Measurements from ENCODE around the gene JARID2. TPM values are rescaled to one million over a fixed set of nuclear protein-coding genes. Genes with fewer than 3 reads are reported as not detected.

JARID2 gene
- total and polyA plus RNA-seq, 10 of the 15 experiments (the other 5 are each of a cell fraction or from before 2014, with no cell fraction given), result 4.2 to 21.6 (median 11.7) TPM

DNA sequence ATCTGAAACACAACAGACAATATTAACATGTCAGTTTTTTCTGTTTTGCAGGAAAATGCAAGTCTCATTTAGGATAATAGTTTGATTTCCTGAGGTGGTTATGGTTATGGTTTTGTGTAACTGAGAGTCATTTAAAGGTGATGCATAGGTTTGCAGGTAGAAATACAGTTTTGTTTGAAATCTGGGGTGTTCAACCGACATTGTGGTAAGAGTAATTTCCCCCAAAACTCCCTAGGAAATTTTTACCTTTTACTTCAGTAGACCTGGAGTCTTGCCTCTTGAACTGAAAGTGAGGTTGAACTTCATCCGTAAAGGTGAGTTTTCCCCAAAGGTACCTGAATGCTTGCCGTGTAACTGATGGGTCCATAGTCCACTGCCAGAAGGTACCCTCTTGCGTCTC is 71.4 kb downstream of the JARID2 start:
- ChIA-PET CTCF (interaction anchor here (0.7 to 5.1 kb wide), 8 partner anchors 9 to 72 kb away, joined by 3 to 15 read pairs (median 4); no protein-coding TSS in a partner anchor), POLR2A (interaction anchor here (0.6 to 2.2 kb wide), 6 partner anchors 8 to 71 kb away, joined by 3 to 9 read pairs (median 5); no protein-coding TSS in a partner anchor), RAD21 (ENCODE audit: unreplicated experiment) (interaction anchor here (1.0 to 7.3 kb wide), 9 partner anchors 8 to 104 kb away, joined by 3 to 66 read pairs (median 5); no protein-coding TSS in a partner anchor), SMC1A (ENCODE audit: uncharacterized antibody, unreplicated experiment) (interaction anchor here (0.6 to 13.2 kb wide), 10 partner anchors 10 to 586 kb away, joined by 3 to 301 read pairs (median 4); no protein-coding TSS in a partner anchor)
- ATAC-seq, result peak; percentile 7
- intact Hi-C loops (cut with micrococcal nuclease; ENCODE audit: unreplicated experiment), result no loop called here
- Histone ChIP-seq H3K27ac (ENCODE audit: control insufficient read depth, insufficient read depth) (peak overlapping the region; percentile 82), H3K79me2 (ENCODE audit: control insufficient read depth, insufficient read depth, low read length) (peaks cover 99% of the 10 kb centered on the region), H3K4me2 (ENCODE audit: control insufficient read depth, insufficient read depth) (peak overlapping the region; percentile 99), H3K4me3 (0 out of 2 replicates have a peak overlapping the region, but pooled peaks have one; percentile 44), H3K9ac (ENCODE audit: control insufficient read depth, insufficient read depth, low read length) (peak overlapping the region; percentile 49; the same call in 1 of the 2 replicates), H3K27me3 (replicated peaks in 1 of 2; ENCODE audit: control insufficient read depth in 2 of 2, insufficient read depth in 2 of 2, low read length in 1 of 2) (no peaks in the 10 kb centered on the region), H3K36me3 (ENCODE audit: control insufficient read depth in 2 of 2, insufficient read depth in 2 of 2, low read length in 1 of 2) (no peaks in the 10 kb centered on the region; a peak in 1 of 4 replicates), H4K20me1 (ENCODE audit: control insufficient read depth, insufficient read depth) (no peaks in the 10 kb centered on the region), H3K4me1 (ENCODE audit: control insufficient read depth, insufficient read depth, low read length) (peaks cover 73% of the 10 kb centered on the region), H3K9me3 (replicated peaks; ENCODE audit: control insufficient read depth, insufficient read depth, low read length) (no peaks in the 10 kb centered on the region; the same call in 2 of the 3 replicates), H2AFZ (ENCODE audit: control insufficient read depth, low read depth, low read length) (peak overlapping the region; percentile 27; the same call in 1 of the 2 replicates)
- 46% methylated on average over 4 of the region's 4 CpGs for WGBS (ENCODE audit: insufficient coverage, insufficient replicate concordance, low lambda C conversion rate, missing lambda C conversion rate)
- DNase-seq (ENCODE audit: low read depth, low spot score), result no peak
- in situ Hi-C loops (cut with MboI), result no loop called here
- BruUV-seq (replicated peaks), result no TSS peak
- FAIRE-seq, result no peak
- peak; percentile 46 for TF ChIP-seq RELA (IDR thresholded peaks at IDR 0.05; ENCODE audit: borderline replicate concordance, partially characterized antibody)
- TF ChIP-seq ZNF274 (IDR thresholded peaks at IDR 0.05; ENCODE audit: insufficient read depth, insufficient read length), result no peak
- no peak for TF ChIP-seq BHLHE40 (IDR thresholded peaks at IDR 0.05; ENCODE audit: borderline replicate concordance in 1 of 2, low read depth in 2 of 2, low read length in 1 of 2)
- TF ChIP-seq JUNB (IDR thresholded peaks at IDR 0.05), result 0 out of 2 replicates have a peak, but pooled peaks have one; percentile 17
- no peak for TF ChIP-seq ZNF687 (IDR thresholded peaks at IDR 0.05)
- no peak for TF ChIP-seq ZNF384 (IDR thresholded peaks at IDR 0.05; ENCODE audit: borderline replicate concordance, low read depth, low read length)
- TF ChIP-seq, protein P1, sequence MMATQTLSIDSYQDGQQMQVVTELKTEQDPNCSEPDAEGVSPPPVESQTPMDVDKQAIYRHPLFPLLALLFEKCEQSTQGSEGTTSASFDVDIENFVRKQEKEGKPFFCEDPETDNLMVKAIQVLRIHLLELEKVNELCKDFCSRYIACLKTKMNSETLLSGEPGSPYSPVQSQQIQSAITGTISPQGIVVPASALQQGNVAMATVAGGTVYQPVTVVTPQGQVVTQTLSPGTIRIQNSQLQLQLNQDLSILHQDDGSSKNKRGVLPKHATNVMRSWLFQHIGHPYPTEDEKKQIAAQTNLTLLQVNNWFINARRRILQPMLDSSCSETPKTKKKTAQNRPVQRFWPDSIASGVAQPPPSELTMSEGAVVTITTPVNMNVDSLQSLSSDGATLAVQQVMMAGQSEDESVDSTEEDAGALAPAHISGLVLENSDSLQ (IDR thresholded peaks at IDR 0.05), result no peak
- TF ChIP-seq BCL11A (IDR thresholded peaks at IDR 0.05; ENCODE audit: low read depth, low read length), result no peak
- peak; percentile 50; the same call in 1 of the 2 replicates for TF ChIP-seq FOXM1 (IDR thresholded peaks at IDR 0.05; ENCODE audit: low read depth, low read length)
- TF ChIP-seq SREBF1 (IDR thresholded peaks at IDR 0.05; ENCODE audit: low read length), result no peak
- TF ChIP-seq, protein P2, sequence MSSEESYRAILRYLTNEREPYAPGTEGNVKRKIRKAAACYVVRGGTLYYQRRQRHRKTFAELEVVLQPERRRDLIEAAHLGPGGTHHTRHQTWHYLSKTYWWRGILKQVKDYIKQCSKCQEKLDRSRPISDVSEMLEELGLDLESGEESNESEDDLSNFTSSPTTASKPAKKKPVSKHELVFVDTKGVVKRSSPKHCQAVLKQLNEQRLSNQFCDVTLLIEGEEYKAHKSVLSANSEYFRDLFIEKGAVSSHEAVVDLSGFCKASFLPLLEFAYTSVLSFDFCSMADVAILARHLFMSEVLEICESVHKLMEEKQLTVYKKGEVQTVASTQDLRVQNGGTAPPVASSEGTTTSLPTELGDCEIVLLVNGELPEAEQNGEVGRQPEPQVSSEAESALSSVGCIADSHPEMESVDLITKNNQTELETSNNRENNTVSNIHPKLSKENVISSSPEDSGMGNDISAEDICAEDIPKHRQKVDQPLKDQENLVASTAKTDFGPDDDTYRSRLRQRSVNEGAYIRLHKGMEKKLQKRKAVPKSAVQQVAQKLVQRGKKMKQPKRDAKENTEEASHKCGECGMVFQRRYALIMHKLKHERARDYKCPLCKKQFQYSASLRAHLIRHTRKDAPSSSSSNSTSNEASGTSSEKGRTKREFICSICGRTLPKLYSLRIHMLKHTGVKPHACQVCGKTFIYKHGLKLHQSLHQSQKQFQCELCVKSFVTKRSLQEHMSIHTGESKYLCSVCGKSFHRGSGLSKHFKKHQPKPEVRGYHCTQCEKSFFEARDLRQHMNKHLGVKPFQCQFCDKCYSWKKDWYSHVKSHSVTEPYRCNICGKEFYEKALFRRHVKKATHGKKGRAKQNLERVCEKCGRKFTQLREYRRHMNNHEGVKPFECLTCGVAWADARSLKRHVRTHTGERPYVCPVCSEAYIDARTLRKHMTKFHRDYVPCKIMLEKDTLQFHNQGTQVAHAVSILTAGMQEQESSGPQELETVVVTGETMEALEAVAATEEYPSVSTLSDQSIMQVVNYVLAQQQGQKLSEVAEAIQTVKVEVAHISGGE (CRISPR knock-in tag; IDR thresholded peaks at IDR 0.05), result no peak
- TF ChIP-seq NR2C2 (IDR thresholded peaks at IDR 0.05; ENCODE audit: borderline replicate concordance, control insufficient read depth, insufficient read length, low read depth), result no peak
- TF ChIP-seq JUND (IDR thresholded peaks at IDR 0.05; ENCODE audit: low read depth, low read length), result no peak
- no peak for TF ChIP-seq TCF3 (IDR thresholded peaks at IDR 0.05; ENCODE audit: borderline replicate concordance, insufficient read depth, low read depth, low read length)
- TF ChIP-seq MEF2A (IDR thresholded peaks at IDR 0.05; ENCODE audit: insufficient read depth, low read depth, low read length), result no peak
